ENCODE measurements around the gene EFCAB11. TPM values are rescaled to one million over a fixed set of nuclear protein-coding genes. Genes with fewer than 3 reads are reported as not detected.

Gene EFCAB11
- total RNA-seq, 1 experiment from 2014 or later = 14.3 TPM

DNA sequence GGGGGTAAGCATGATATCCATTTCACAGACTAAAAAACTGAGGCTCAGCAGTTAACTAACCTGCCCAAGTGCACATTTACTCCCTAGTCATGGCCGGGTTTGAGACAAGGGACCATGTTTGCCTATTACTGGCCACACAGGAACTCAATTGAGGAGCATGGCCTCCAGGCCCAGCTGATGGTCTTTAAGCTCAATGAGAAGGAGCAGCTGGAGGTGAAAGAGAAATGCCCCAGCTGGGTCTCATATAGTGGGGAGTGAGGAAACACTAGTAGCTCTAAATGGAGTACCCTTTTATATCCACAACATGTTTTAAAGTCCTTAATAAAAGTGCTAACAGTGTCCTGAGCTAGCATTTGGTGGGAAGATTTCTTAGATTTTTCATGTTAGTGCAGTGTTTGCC lies 2.8 kb upstream of the EFCAB11 start:
- DNase-seq (ENCODE audit: low spot score) = no peak

- DNase-seq (ENCODE audit: low spot score) = no peak
These were observed 2.1 kb upstream of the EFCAB11 start for GRCh38 chr14:89956661-89957009.

GRCh38 chr14:89955745-89956660 lies 1.5 kb upstream of the EFCAB11 start, which contains the start of gene TDP1:
Gene TDP1 (plus strand): TSS chr14:89955927. CDS start chr14:89963115, 7,188 bp downstream.
- DNase-seq (ENCODE audit: low spot score) = peak; percentile 89

DNA sequence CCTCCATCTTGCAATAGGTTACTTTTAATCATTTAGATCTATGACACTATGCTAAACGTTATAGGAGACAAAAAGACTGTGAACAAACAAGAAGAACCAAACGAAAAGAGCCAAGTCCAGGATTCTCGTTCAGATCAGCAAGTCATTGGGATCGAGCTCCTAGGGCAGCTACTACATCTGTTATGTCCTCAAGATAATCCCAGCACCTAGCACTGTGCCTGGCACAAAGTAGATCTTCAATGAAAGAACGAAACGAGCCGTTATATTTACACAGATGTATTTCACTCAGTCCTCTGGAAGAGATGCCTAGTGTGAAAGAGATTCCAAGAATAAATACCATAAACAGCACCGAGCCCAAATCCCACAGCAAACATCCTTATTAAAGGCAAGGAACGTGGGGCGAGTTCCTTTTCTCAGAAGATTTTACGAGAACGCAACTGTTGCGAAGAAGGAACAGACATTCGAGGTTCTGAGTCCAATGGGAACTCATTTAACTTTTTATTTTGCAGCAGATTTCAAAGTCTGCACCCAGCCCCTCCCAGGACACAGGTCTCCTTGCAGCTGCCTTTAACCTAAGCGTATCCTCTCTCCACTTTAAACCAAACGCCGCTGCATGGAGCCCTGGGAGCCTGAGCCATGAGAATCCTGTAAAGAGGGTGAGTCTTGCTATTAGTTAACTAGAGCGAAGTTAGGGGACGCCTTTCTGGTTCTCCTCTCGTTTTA lies 653 bp upstream of the EFCAB11 start:
- DNase-seq (ENCODE audit: low spot score) = no peak

GRCh38 chr14:89953602-89954001 lies 928 bp downstream of the EFCAB11 start:
- no peak for DNase-seq (ENCODE audit: low spot score)

DNA sequence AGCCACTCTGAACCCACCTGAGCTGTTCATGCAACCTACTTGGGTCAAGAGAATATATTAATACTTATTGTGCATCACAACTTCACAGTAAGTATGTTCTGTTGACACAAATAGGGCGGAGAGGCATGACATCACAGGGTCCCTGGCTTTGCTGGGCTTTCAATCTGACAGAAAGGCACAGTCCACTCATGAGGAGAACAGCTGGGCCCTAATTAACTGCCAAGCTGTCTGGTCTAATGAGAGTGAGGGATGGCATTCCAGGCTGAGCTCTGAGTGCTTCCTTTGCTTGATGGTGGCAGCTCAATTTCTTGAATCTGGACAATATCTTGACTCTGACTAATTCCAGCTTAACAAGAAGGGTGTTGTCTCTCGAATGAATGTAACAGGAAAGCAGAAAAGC lies 2.0 kb downstream of the EFCAB11 start:
- no peak for DNase-seq (ENCODE audit: low spot score)

- DNase-seq (ENCODE audit: low spot score) = no peak
These were observed 7.2 kb downstream of the EFCAB11 start for GRCh38 chr14:89947344-89947743.

GRCh38 chr14:89941830-89942377 lies 12.6 kb downstream of the EFCAB11 start:
- DNase-seq (ENCODE audit: low spot score) = no peak

- DNase-seq (ENCODE audit: low spot score) = no peak
These were observed 17.8 kb downstream of the EFCAB11 start for GRCh38 chr14:89936654-89937185.

- no peak for DNase-seq (ENCODE audit: low spot score)
These were observed 21.5 kb downstream of the EFCAB11 start for GRCh38 chr14:89933002-89933401.

GRCh38 chr14:89927186-89927865 lies 27.2 kb downstream of the EFCAB11 start:
- no peak for DNase-seq (ENCODE audit: low spot score)

DNA sequence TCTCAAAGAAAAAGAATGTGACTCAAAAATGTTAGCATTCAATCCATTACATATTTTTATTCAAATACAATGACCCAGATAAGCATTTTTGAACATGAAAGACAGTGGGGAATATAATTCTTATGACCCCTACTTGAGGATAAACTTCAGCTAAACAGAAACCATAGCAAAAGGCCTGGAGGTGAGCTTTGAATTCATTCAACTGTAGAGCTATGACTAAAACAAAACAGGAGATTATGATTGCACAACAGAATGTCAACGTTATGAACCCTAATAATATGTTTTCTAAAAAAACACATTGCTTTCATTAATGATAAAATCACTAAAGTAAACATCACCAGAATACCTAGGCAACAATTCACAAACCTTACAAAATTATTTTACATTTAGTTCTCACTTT lies 27.8 kb downstream of the EFCAB11 start:
- no peak for DNase-seq (ENCODE audit: low spot score)

DNA sequence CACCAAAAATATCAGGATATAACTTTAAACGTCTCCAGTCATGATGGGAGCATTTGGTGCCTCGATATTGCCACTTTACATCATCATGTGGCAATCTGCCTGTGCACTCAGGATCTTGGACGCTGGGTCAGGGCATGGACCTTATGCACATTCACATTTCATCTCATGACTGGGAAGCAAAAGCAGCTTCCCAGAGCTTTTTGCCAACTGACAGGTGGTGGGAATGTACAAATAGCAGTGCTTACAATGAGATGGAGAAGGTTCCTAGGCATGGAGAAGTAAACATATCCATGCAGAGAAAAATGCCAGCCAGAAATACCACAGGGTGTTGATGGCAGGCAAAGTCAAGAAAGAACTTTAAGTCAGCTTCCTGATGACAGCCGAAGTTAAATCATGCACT lies 30.3 kb downstream of the EFCAB11 start:
- no peak for DNase-seq (ENCODE audit: low spot score)

GRCh38 chr14:89922031-89922907 lies 32.3 kb downstream of the EFCAB11 start:
- peak; percentile 14 for DNase-seq (ENCODE audit: low spot score)

DNA sequence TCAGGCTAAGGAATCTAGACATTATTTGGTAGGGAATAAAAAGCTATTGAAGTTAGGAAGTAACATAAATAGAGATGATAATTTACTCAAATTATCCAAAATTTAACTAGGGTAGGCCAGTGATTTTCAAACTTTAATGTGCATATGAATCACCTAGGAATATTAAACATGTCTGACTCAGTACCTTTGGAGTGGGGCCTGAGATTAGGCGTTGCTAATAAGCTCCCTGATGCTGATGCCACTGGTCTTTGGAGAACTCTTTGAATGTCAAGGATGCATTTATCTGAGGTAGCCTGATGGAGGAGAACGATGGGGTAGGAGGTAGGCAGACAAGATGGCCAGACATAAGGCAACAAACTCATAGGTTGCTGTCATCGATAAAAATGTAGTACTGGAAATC lies 33.2 kb downstream of the EFCAB11 start:
- DNase-seq (ENCODE audit: low spot score) = no peak

- DNase-seq (ENCODE audit: low spot score) = no peak
These were observed 34.5 kb downstream of the EFCAB11 start for GRCh38 chr14:89920056-89920455.

DNA sequence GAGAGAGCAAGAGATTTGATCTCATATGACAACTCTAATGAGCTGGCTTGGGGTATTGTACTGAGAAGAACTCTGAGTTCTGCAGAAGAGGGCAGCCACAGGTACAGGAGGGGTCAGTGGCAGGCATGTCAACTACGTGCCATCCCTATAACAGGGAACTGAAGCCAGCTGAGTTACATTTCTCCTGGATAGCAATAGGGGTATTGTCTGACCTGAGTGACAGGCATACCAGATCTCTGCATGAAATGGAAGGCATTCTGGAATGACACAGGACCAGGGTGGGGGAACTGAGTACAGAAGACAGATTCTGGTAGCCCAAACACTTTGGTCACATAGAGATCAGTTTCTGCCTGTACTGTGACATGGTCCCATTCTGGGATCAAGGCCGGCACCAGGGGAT lies 35.8 kb downstream of the EFCAB11 start:
- no peak for DNase-seq (ENCODE audit: low spot score)

DNA sequence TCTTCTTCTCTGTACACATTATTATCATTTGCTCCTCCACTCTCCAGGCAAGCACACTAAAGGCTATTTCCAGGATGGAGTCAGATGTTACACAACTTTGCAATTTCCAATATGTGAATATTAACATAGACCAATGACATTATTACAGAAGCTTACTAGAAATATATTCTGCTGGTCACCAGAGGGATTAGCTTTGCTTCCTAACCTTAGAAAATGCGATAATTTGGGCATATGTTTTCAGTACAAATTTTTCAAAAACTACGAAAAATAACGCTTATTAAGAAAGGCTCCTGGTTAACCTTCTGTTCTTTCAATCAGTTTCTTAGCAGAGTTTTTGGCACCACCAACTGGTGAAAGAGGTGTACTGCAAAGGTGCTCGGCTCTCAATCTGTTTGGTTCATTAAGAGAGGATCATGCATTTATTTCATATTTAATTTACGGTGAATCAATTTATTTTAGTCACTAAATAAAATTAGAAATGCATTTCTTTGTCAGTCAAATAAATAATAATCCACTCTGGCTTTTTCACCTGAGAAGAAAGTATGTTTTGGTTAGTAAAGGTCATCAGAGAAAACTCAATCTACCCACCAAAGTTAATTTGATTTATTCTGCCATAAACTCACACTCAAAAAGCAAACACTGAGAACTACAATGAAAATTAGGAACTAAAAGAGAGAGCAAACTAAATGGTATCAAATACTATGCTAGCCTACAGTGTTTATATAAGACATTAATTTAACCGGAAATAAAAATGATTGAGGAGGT lies 39.2 kb downstream of the EFCAB11 start:
- DNase-seq (ENCODE audit: low spot score) = peak; percentile 31

DNA sequence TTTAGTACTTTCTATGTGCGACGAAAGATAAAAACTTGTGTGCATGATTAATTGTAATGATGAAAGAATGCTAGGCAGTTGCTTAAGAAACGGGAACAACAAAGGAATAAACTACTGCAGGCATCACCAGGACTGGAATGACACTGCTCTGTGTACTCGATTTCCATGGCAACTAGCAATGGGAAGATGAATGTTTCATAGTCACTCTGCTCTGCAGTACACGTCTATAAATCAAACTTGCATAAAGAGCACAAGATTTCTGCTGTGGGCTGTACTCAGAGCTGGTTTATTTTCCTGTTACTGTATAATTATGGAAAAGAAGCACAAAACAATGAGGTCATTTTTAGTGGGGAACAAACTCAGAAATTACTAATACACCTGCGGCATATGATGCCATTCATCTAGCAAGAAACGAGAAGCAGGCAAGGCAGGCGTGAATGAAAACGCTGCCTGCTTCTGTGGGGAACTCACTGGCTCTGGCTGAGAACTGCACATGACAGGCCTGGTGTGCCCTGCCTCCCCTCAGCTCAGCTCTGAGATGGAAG lies 41.8 kb downstream of the EFCAB11 start:
- peak; percentile 53 for DNase-seq (ENCODE audit: low spot score)

- DNase-seq (ENCODE audit: low spot score) = no peak
These were observed 42.3 kb downstream of the EFCAB11 start for GRCh38 chr14:89912221-89912620.

Measured in H4 (cell line).